ENCODE data around the gene ATOSB. TPM values are rescaled to one million over a fixed set of nuclear protein-coding genes. Genes with fewer than 3 reads are reported as not detected.

The ATOSB gene
- polyA plus RNA-seq, 3 donors from 2014 or later: 3.3 to 15.6 (median 5.3) TPM

DNA sequence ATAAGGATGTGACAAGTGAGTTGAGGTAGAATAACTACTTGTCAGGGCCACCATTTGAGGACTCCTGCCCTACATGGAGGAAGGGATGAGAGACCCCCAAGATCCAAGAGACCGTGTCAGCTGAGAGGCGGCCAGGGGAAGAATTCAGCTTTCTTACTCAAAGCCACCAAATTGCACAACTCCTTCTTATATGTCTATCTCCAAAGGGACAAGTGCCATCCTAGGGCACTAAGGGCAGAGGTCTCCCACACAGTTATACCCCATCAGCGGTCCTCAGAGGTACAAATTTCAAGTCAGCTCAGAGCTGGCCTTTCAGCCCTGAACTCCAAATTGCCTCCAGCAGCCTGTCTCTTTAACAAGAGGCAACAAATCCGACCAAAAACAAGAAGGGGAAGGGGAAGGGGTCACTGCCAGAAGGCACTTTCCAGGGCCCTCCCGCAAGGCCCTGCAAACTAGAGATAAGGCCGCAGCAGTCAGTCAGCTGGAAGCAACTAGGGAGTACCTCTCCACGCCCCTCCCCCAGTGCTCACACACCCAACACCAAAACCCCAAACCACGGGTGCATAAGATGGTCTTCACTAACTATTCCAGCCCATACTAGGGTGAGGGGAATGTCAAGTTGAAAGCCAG is 6.6 kb downstream of the ATOSB start:
- peak overlapping the region in 1 of 5 donors; percentile 33 for H3K4me3 Mint-ChIP-seq
- H3K36me3 Mint-ChIP-seq: peaks cover 0 to 16% (median 3%) of the 10 kb centered on the region in 3 donors
- peaks cover 45 to 54% of the 10 kb centered on the region in 2 donors for H3K4me1 Mint-ChIP-seq
- no peak for DNase-seq
- H3K27me3 Mint-ChIP-seq (ENCODE audit: low read depth in 3 of 3): peaks cover 0 to 4% (median 2%) of the 10 kb centered on the region in 3 donors
- no peaks in the 10 kb centered on the region for H3K9me3 Mint-ChIP-seq
- peak overlapping the region in 5 of 6 donors; percentile 19 to 76 (median 65) for H3K27ac Mint-ChIP-seq

- Mint-ChIP-seq H3K4me3 (peak overlapping the region in 1 of 5 donors; percentile 33), H3K27ac (peak overlapping the region in 2 of 6 donors; percentile 71 to 76), H3K27me3 (ENCODE audit: low read depth in 3 of 3) (peaks cover under 1 to 4% (median 3%) of the 10 kb centered on the region in 3 donors), H3K4me1 (peaks cover 42 to 53% of the 10 kb centered on the region in 2 donors), H3K9me3 (no peaks in the 10 kb centered on the region), H3K36me3 (peaks cover 0 to 16% (median 3%) of the 10 kb centered on the region in 3 donors)
- no peak for DNase-seq
Measured at GRCh38 chr9:35108461-35108860, 7.2 kb downstream of the ATOSB start.

DNA sequence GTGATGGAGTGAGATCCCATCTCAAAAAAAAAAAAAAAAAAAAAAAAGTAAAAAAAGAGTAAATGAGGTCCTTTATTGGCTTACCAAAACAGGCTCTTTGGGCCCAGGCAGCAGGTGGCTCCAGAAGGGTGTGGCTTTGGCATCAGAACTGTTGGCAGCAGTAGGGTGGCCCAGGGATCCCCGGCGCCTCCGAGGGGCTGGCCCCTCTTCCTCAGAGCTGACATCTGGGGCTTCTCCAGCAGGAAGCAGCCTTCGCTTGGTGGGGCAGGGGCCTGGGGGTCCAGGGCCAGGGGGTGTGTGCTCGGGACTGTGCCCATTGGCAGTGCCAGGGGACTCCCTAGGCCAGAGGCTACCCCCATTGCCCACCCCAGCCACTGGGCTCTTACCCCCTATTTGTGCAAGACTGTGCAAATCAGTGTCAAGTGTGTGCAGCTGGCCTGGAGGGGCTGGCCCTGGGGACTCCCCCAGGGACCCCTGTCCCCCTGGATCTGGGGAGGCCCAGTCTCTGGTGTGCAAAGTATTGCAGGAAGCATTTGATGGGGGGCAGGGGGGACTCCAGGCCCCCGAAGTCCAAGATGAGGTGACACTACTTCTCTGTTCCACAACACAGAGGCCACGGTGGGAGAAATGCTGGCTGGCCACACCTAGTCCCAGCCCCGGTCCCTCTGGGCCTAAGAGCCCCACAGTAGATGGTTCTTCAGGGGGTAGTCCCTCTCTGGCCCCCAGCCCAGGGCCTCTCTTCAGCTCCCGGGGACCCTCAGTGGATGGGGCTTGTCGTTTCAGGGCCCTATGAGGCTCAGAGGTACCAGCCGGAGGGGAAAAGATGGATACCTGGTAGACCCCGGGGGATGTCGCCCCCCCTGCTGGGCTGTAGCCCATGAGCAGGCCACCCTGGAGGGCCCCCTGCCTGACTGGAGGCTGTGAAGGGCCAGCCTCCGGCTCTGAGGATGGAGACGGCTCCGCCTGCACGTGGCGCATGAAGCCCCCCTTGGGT is 8.1 kb downstream of the ATOSB start:
- H3K9me3 Mint-ChIP-seq: no peaks in the 10 kb centered on the region
- no peak overlapping the region for H3K27ac Mint-ChIP-seq
- DNase-seq: no peak
- peaks cover 0 to 16% (median 3%) of the 10 kb centered on the region in 3 donors for H3K36me3 Mint-ChIP-seq
- H3K4me3 Mint-ChIP-seq: no peak overlapping the region
- peaks cover 7 to 10% (median 9%) of the 10 kb centered on the region in 3 donors for H3K27me3 Mint-ChIP-seq (ENCODE audit: low read depth in 3 of 3)
- peaks cover 46 to 56% of the 10 kb centered on the region in 2 donors for H3K4me1 Mint-ChIP-seq

DNA sequence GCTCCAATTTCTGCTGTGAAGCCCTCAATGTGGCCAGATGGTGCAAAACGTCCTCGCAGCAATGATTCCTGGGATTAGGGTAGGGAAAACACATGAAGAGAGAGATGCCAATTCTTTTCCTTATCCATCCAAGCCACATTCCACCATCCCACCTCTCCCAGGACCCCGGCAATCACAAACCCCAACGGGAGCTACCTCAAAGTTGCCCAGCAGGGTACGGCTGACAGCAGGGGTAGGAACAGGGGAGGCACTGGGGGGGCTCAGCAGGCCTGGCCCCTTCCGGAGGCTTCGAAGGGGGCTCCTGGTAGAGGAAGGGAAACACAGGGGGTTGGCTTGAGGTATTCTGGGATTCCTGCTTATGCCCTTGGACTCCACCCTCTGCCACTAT is 9.3 kb downstream of the ATOSB start:
- DNase-seq: no peak
- H3K36me3 Mint-ChIP-seq: peaks cover 0 to 16% (median 3%) of the 10 kb centered on the region in 3 donors
- H3K4me1 Mint-ChIP-seq: peaks cover 48 to 56% of the 10 kb centered on the region in 2 donors
- no peak overlapping the region for H3K4me3 Mint-ChIP-seq
- H3K9me3 Mint-ChIP-seq: no peaks in the 10 kb centered on the region
- H3K27me3 Mint-ChIP-seq (ENCODE audit: low read depth in 3 of 3): peaks cover 7 to 12% (median 8%) of the 10 kb centered on the region in 3 donors
- H3K27ac Mint-ChIP-seq: no peak overlapping the region

- Mint-ChIP-seq H3K9me3 (no peaks in the 10 kb centered on the region), H3K27me3 (ENCODE audit: low read depth in 3 of 3) (peaks cover 7 to 12% (median 8%) of the 10 kb centered on the region in 3 donors), H3K27ac (peak overlapping the region in 3 of 6 donors; percentile 26 to 39 (median 35)), H3K4me1 (peaks cover 49 to 56% of the 10 kb centered on the region in 2 donors), H3K4me3 (no peak overlapping the region), H3K36me3 (peaks cover 3 to 19% (median 5%) of the 10 kb centered on the region in 3 donors)
- DNase-seq: no peak
Measured at GRCh38 chr9:35105571-35106342, 9.9 kb downstream of the ATOSB start.

DNA sequence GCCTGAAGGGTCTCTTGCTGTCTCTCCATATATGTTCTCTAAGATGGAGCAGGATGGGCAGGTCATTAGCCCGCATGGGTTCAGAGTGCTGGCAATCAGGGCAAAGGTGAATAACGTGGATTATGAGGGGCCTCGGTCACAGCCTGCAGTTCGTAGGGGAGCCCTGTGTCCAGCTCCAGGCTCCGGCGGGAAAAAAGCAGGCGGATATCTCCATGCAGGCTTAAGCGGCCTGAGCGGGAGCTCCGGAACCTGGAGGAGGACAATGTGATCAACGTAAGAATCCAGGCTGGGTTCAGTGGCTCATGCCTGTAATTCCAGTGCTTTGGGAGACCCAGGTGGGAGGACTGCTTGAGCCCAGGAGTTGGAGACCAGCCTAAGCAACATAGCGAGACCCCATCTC is 10.5 kb downstream of the ATOSB start:
- H3K36me3 Mint-ChIP-seq: peaks cover 6 to 26% (median 6%) of the 10 kb centered on the region in 3 donors
- peaks cover 46 to 56% of the 10 kb centered on the region in 2 donors for H3K4me1 Mint-ChIP-seq
- H3K27me3 Mint-ChIP-seq (ENCODE audit: low read depth in 3 of 3): peaks cover 7 to 10% (median 8%) of the 10 kb centered on the region in 3 donors
- peak overlapping the region in 2 of 6 donors; percentile 6 to 14 for H3K27ac Mint-ChIP-seq
- H3K4me3 Mint-ChIP-seq: no peak overlapping the region
- DNase-seq: no peak
- H3K9me3 Mint-ChIP-seq: no peaks in the 10 kb centered on the region

- Mint-ChIP-seq H3K4me1 (peaks cover 43 to 50% of the 10 kb centered on the region in 2 donors), H3K9me3 (no peaks in the 10 kb centered on the region), H3K36me3 (peaks cover 6 to 31% (median 8%) of the 10 kb centered on the region in 3 donors), H3K27ac (peak overlapping the region in 5 of 6 donors; percentile 22 to 99 (median 93)), H3K4me3 (peak overlapping the region in 2 of 5 donors; percentile 9 to 58), H3K27me3 (ENCODE audit: low read depth in 3 of 3) (peaks cover 7 to 10% (median 8%) of the 10 kb centered on the region in 3 donors)
- no peak for DNase-seq
Measured at GRCh38 chr9:35104586-35104985, 11.1 kb downstream of the ATOSB start.

GRCh38 chr9:35103660-35104191 is 11.9 kb downstream of the ATOSB start:
- Mint-ChIP-seq H3K27ac (peak overlapping the region; percentile 92 to 99 (median 98)), H3K27me3 (ENCODE audit: low read depth in 3 of 3) (peaks cover 7 to 10% (median 8%) of the 10 kb centered on the region in 3 donors), H3K4me3 (peak overlapping the region; percentile 86 to 94 (median 89)), H3K36me3 (peaks cover 6 to 32% (median 12%) of the 10 kb centered on the region in 3 donors), H3K9me3 (no peaks in the 10 kb centered on the region), H3K4me1 (peaks cover 36 to 42% of the 10 kb centered on the region in 2 donors)
- no peak for DNase-seq

GRCh38 chr9:35102769-35103659 is 12.6 kb downstream of the ATOSB start, which contains the start of gene STOML2:
Gene STOML2 (minus strand): TSS chr9:35103131. CDS start chr9:35103094, 37 bp downstream.
- Mint-ChIP-seq H3K27ac (peak within 1 kb of the TSS; percentile 92 to 99 (median 98)), H3K36me3 (peaks cover 6 to 31% (median 12%) of the 10 kb centered on the region in 3 donors), H3K9me3 (no peaks in the 10 kb centered on the region), H3K27me3 (ENCODE audit: low read depth in 3 of 3) (peaks cover 7 to 10% (median 8%) of the 10 kb centered on the region in 3 donors), H3K4me3 (peak within 1 kb of the TSS; percentile 86 to 94 (median 89)), H3K4me1 (peaks cover 34 to 39% of the 10 kb centered on the region in 2 donors)
- peak; percentile 92 to 93 (median 92) for DNase-seq

- peak overlapping the region; percentile 86 to 94 (median 89) for H3K4me3 Mint-ChIP-seq
- H3K4me1 Mint-ChIP-seq: peaks cover 34 to 45% of the 10 kb centered on the region in 2 donors
- no peaks in the 10 kb centered on the region for H3K9me3 Mint-ChIP-seq
- H3K27me3 Mint-ChIP-seq (ENCODE audit: low read depth in 3 of 3): peaks cover 7 to 11% (median 8%) of the 10 kb centered on the region in 3 donors
- H3K27ac Mint-ChIP-seq: peak overlapping the region; percentile 92 to 99 (median 98)
- no peak for DNase-seq
- H3K36me3 Mint-ChIP-seq: peaks cover 6 to 31% (median 12%) of the 10 kb centered on the region in 3 donors
Measured at GRCh38 chr9:35102465-35102768, 13.2 kb downstream of the ATOSB start.

DNA sequence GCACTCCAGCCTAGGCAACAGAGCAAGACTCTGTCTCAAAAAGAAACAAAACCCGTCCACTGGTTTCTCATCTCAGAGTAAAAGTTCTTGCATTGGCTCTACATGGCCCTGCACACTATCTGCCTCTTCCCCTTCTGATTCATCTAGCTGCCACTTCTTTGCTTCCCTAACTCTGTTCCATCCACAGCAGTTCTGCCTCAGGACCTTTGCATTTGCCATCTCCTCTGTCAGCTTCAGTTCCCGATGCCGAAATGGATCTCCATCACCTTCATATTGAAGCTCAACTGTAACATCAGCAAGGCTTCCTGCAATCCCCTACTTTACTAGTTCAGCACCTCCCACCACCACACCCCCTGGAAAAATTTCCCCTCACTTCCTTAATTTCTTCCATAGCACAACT is 18.1 kb downstream of the ATOSB start:
- no peaks in the 10 kb centered on the region for H3K9me3 Mint-ChIP-seq
- peak overlapping the region in 4 of 5 donors; percentile 53 to 67 (median 60) for H3K4me3 Mint-ChIP-seq
- H3K36me3 Mint-ChIP-seq: peaks cover 6 to 20% (median 9%) of the 10 kb centered on the region in 3 donors
- H3K27ac Mint-ChIP-seq: peak overlapping the region in 5 of 6 donors; percentile 29 to 85 (median 58)
- peaks cover 46 to 53% of the 10 kb centered on the region in 2 donors for H3K4me1 Mint-ChIP-seq
- H3K27me3 Mint-ChIP-seq (ENCODE audit: low read depth in 3 of 3): peaks cover 0 to 7% (median 4%) of the 10 kb centered on the region in 3 donors
- no peak for DNase-seq
